ENCODE measurements around the gene SLC52A3. TPM values are rescaled to one million over a fixed set of nuclear protein-coding genes. Genes with fewer than 3 reads are reported as not detected.

Gene SLC52A3
- polyA plus RNA-seq, 1 experiment: not detected

DNA sequence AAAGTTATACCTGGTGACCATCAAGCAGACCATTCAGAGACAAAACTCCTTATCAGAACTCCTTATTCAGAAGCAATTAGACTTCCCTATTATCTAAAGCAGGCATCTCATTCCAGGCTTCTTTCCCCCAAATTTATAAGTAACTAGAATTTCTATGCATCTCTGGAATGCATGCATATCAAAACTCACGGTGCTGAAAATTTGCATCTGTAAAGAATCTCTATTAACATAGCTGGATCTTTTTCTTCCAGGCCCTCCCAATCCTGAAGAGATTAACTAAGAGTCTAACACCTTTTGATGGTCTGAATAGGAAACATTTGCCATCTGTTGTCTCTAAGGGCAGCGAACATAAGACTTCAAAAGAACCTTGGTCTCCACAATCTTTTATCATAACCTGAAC lies 22.8 kb upstream of the SLC52A3 start:
- H3K4me3 ChIP-seq (ENCODE audit: low read depth, low read length): no peak overlapping the region
- no peaks in the 10 kb centered on the region for H3K36me3 ChIP-seq (ENCODE audit: control insufficient read depth, insufficient read depth, low read length)
- POLR2A ChIA-PET: no interaction called here
- TF ChIP-seq, protein P1, sequence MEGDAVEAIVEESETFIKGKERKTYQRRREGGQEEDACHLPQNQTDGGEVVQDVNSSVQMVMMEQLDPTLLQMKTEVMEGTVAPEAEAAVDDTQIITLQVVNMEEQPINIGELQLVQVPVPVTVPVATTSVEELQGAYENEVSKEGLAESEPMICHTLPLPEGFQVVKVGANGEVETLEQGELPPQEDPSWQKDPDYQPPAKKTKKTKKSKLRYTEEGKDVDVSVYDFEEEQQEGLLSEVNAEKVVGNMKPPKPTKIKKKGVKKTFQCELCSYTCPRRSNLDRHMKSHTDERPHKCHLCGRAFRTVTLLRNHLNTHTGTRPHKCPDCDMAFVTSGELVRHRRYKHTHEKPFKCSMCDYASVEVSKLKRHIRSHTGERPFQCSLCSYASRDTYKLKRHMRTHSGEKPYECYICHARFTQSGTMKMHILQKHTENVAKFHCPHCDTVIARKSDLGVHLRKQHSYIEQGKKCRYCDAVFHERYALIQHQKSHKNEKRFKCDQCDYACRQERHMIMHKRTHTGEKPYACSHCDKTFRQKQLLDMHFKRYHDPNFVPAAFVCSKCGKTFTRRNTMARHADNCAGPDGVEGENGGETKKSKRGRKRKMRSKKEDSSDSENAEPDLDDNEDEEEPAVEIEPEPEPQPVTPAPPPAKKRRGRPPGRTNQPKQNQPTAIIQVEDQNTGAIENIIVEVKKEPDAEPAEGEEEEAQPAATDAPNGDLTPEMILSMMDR (IDR thresholded peaks at IDR 0.05; ENCODE audit: insufficient read depth, low read depth, low read length): no peak
- CTCF ChIA-PET: interaction anchor here (1.2 kb wide), 1 partner anchor 15 kb away, joined by 4 read pairs; no protein-coding TSS in a partner anchor
- no peaks in the 10 kb centered on the region for H3K27me3 ChIP-seq (ENCODE audit: control insufficient read depth, insufficient read depth, low read length)
- DNase-seq (ENCODE audit: low read depth): no peak

DNA sequence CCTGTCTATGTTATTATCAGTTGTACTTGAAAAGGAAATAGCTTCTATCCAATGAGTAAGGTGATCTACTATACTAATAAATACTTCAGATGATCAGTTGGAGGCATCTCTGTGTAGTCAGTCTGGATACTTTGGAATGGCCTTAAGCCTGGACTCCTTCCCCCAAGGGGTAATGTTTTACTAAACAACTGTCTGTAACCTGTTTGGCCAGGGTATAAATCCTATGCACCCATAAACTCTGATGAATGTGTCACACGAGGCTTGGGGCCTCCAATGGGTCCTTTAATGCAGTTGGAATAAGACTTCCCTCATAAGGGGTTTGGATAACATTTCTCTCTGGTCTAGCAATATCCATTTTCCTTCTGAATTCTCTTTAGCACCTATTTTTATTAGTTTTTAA lies 19.5 kb upstream of the SLC52A3 start:
- TF ChIP-seq, protein P1 (IDR thresholded peaks at IDR 0.05; ENCODE audit: insufficient read depth, low read depth, low read length): no peak
- Histone ChIP-seq H3K36me3 (ENCODE audit: control insufficient read depth, insufficient read depth, low read length) (no peaks in the 10 kb centered on the region), H3K4me3 (ENCODE audit: low read depth, low read length) (no peak overlapping the region), H3K27me3 (ENCODE audit: control insufficient read depth, insufficient read depth, low read length) (no peaks in the 10 kb centered on the region)
- CTCF ChIA-PET: no interaction called here
- DNase-seq (ENCODE audit: low read depth): no peak
- POLR2A ChIA-PET: no interaction called here

DNA sequence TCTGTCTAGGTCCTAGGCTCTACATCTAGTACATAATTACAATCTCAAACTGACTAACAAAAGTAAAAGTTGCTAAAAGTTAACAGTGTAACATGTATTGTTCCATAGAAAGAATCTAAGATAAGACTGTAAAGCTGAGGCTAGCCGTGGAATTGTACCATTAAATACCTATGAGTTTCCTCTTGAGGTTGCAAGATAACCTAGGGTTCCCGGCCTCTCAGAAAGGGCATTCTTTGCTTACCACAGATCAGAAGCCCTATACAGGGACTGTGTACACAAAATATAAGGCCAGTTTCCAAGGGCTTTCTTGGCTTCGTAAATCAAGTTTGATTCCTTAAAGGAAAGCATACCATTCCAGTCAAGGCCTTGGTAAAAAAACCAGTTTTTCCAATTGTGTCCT lies 11.5 kb upstream of the SLC52A3 start:
- H3K36me3 ChIP-seq (ENCODE audit: control insufficient read depth, insufficient read depth, low read length): no peaks in the 10 kb centered on the region
- TF ChIP-seq, protein P1 (IDR thresholded peaks at IDR 0.05; ENCODE audit: insufficient read depth, low read depth, low read length): no peak
- POLR2A ChIA-PET: no interaction called here
- no peak overlapping the region for H3K4me3 ChIP-seq (ENCODE audit: low read depth, low read length)
- CTCF ChIA-PET: interaction anchor here (1.4 kb wide), 1 partner anchor 25 kb away, joined by 3 read pairs; no protein-coding TSS in a partner anchor
- H3K27me3 ChIP-seq (ENCODE audit: control insufficient read depth, insufficient read depth, low read length): no peaks in the 10 kb centered on the region
- DNase-seq (ENCODE audit: low read depth): no peak

DNA sequence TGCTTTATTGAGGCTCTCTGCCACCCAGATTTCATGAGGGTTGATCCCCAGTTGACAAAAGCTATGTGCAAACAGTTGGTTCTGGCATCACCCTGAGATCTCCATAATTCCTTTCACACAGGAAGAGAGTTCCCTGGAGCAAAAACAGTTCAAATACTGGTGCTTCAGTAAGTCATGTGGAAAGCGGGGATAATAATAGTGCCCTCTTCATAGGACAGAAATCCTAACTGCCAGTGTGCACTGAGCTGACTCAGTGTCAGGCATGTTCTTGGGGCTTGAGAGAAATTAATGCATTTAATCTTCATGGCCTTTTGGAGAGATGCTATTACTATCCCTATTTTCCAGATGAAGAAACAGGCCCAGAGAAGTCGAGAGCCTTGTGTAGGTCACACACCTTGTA lies 7.9 kb upstream of the SLC52A3 start:
- ChIA-PET CTCF (interaction anchor here (1.2 to 1.3 kb wide), 2 partner anchors 15 to 37 kb away, joined by 4 read pairs; no protein-coding TSS in a partner anchor), POLR2A (no interaction called here)
- H3K27me3 ChIP-seq (ENCODE audit: control insufficient read depth, insufficient read depth, low read length): no peaks in the 10 kb centered on the region
- TF ChIP-seq, protein P1 (IDR thresholded peaks at IDR 0.05; ENCODE audit: insufficient read depth, low read depth, low read length): no peak
- no peak overlapping the region for H3K4me3 ChIP-seq (ENCODE audit: low read depth, low read length)
- H3K36me3 ChIP-seq (ENCODE audit: control insufficient read depth, insufficient read depth, low read length): no peaks in the 10 kb centered on the region
- no peak for DNase-seq (ENCODE audit: low read depth)

DNA sequence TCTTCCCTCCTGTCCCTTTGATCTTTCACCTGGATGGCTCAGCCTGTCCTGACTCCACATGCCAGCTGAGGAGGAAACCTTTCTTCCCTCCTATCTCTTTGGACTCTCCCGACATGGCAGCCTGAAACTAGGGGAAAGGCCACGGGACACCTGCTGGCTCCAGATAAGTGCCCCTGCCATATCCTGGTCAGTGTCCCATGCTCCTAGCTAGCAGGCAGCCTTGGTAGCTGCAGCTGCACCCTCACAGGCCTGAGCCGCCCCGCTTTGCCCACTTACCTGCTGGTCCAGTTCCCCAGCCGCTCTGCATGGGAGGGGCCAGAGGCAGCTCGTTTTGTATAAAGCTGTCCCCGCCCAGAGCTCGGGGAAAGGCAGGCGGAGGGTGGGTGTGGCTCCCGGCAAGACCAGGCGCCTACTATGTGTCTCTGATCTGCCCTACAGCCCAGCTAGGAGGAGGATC lies 7.4 kb upstream of the SLC52A3 start:
- H3K36me3 ChIP-seq (ENCODE audit: control insufficient read depth, insufficient read depth, low read length): no peaks in the 10 kb centered on the region
- CTCF ChIA-PET: interaction anchor here (1.2 to 1.4 kb wide), 3 partner anchors 13 to 37 kb away, joined by 3 to 4 read pairs (median 4); no protein-coding TSS in a partner anchor
- TF ChIP-seq, protein P1 (IDR thresholded peaks at IDR 0.05; ENCODE audit: insufficient read depth, low read depth, low read length): no peak
- DNase-seq (ENCODE audit: low read depth): no peak
- H3K4me3 ChIP-seq (ENCODE audit: low read depth, low read length): no peak overlapping the region
- POLR2A ChIA-PET: no interaction called here
- no peaks in the 10 kb centered on the region for H3K27me3 ChIP-seq (ENCODE audit: control insufficient read depth, insufficient read depth, low read length)
